H1 (cell line): Measurements from ENCODE around the gene SEH1L. TPM values are rescaled to one million over a fixed set of nuclear protein-coding genes. Genes with fewer than 3 reads are reported as not detected.

Source experiments
- CTCF ChIA-PET: fragments of 300-600 bp; sonication (Branson Sonifier 250); formaldehyde crosslinking; loops from one replicate; lab custom pipeline; 2021; ENCODE audit not compliant: partially characterized antibody; lab: Charles Lee
- POLR2A ChIA-PET: fragments of 300-600 bp; sonication (Branson Sonifier 250); formaldehyde crosslinking; loops from one replicate; lab custom pipeline; 2021; ENCODE audit warnings: inconsistent platforms; ENCODE audit not compliant: partially characterized antibody; lab: Charles Lee
- DNase-seq, 2 experiments: peaks; one replicate each; pipeline versions ENCODE4 v3.0.0 to v3.0.0-alpha.2; 2010 to 2022; ENCODE audit warnings: low spot score in 2 of 2, low read depth in 1 of 2, mixed read lengths in 1 of 2
- FAIRE-seq: peaks from 2 replicates; lab custom pipeline; 2011; peaks lifted over from hg19 to GRCh38; lab: Jason Lieb, UNC
- H2AFZ ChIP-seq: 2 replicates; pipeline ENCODE4 v1.8.1; 2012; ENCODE audit warnings: low read length, inconsistent platforms
- H2AK5ac ChIP-seq: 2 replicates; pipeline ENCODE4 v1.6.1; 2013; ENCODE audit warnings: low read depth, low read length
- H2BK120ac ChIP-seq: replicated peaks from 2 replicates; pipeline ENCODE3; 2013; ENCODE audit warnings: low read depth, low read length, inconsistent platforms
- H2BK12ac ChIP-seq: 2 replicates; pipeline ENCODE4 v1.6.1; 2013; ENCODE audit warnings: low read depth, low read length
- H2BK15ac ChIP-seq: 2 replicates; pipeline ENCODE4 v1.6.1; 2013; ENCODE audit warnings: low read length
- H2BK20ac ChIP-seq: 2 replicates; pipeline ENCODE4 v1.6.1; 2013; ENCODE audit warnings: low read length
- H2BK5ac ChIP-seq: 2 replicates; pipeline ENCODE4 v1.6.1; 2013; ENCODE audit warnings: low read depth, low read length
- H3K14ac ChIP-seq: 2 replicates; pipeline ENCODE4 v1.6.1; 2013; ENCODE audit warnings: inconsistent platforms; ENCODE audit not compliant: insufficient read length
- H3K18ac ChIP-seq: 2 replicates; pipeline ENCODE4 v1.6.1; 2013; ENCODE audit warnings: low read length; ENCODE audit errors: extremely low read depth
- H3K23ac ChIP-seq: 2 replicates; pipeline ENCODE4 v1.6.1; 2013; ENCODE audit warnings: inconsistent platforms; ENCODE audit not compliant: insufficient read length
- H3K23me2 ChIP-seq: 2 replicates; pipeline ENCODE4 v1.6.1; 2013; ENCODE audit warnings: low read depth, low read length
- H3K27ac ChIP-seq: 2 replicates; pipeline ENCODE4 v1.6.1; 2011; ENCODE audit warnings: low read depth, low read length, inconsistent platforms
- H3K27me3 ChIP-seq, 4 experiments: replicated peaks in 1 of 4; 1 replicate in 1 of 4; 2 replicates in 3 of 4; pipeline versions ENCODE4 v1.6.1 to v1.8.1; 2011 to 2013; ENCODE audit warnings: low read length in 3 of 4, mild to moderate bottlenecking in 3 of 4, inconsistent platforms in 2 of 4, mixed read lengths in 2 of 4, moderate library complexity in 1 of 4; ENCODE audit not compliant: control insufficient read depth in 3 of 4, insufficient read depth in 3 of 4; ENCODE audit errors: extremely low read depth in 1 of 4
- H3K36me3 ChIP-seq, 4 experiments: 2 replicates each; pipeline versions ENCODE4 v1.6.1 to v1.8.1; 2011 to 2013; ENCODE audit warnings: mild to moderate bottlenecking in 4 of 4, low read length in 3 of 4, moderate library complexity in 2 of 4, control low read depth in 1 of 4, inconsistent platforms in 1 of 4; ENCODE audit not compliant: insufficient read depth in 4 of 4, control insufficient read depth in 2 of 4
- H3K4ac ChIP-seq: replicated peaks from 2 replicates; pipeline ENCODE3; 2013; ENCODE audit warnings: low read length, low read depth, mixed read lengths, inconsistent platforms; ENCODE audit not compliant: insufficient read length
- H3K4me1 ChIP-seq, 4 experiments: replicated peaks in 1 of 4; 1 replicate in 1 of 4; 2 replicates in 3 of 4; pipeline versions ENCODE4 v1.6.1 to v1.8.1; 2011 to 2013; ENCODE audit warnings: low read length in 3 of 4, inconsistent platforms in 2 of 4, mixed read lengths in 1 of 4; ENCODE audit not compliant: insufficient read depth in 4 of 4, control insufficient read depth in 3 of 4
- H3K4me2 ChIP-seq, 2 experiments: 2 replicates each; pipeline versions ENCODE4 v1.6.1 to v1.8.1; 2011 to 2013; ENCODE audit warnings: low read depth in 2 of 2, low read length in 2 of 2, control low read depth in 1 of 2, inconsistent platforms in 1 of 2, mild to moderate bottlenecking in 1 of 2; ENCODE audit not compliant: insufficient read depth in 1 of 2
- H3K4me3 ChIP-seq, 4 experiments: fragments of 200-600, 300-600 bp in 1 of 4; sonication (generic), shearing (Covaris generic), sonication (Bioruptor Twin) in 1 of 4; 2 replicates each; pipeline versions ENCODE4 v1.5.1 to v1.8.1; 2011 to 2016; ENCODE audit warnings: low read length in 4 of 4, low read depth in 3 of 4, control low read depth in 2 of 4, inconsistent platforms in 2 of 4, mild to moderate bottlenecking in 2 of 4, mixed read lengths in 1 of 4, moderate library complexity in 1 of 4; ENCODE audit not compliant: insufficient read depth in 2 of 4; ENCODE audit errors: extremely low read depth in 1 of 4
- H3K56ac ChIP-seq: replicated peaks from 2 replicates; pipeline ENCODE3; 2013; ENCODE audit warnings: low read depth, mild to moderate bottlenecking, mixed read lengths, low read length, inconsistent platforms; ENCODE audit not compliant: insufficient read length
- H3K79me1 ChIP-seq: 2 replicates; pipeline ENCODE4 v1.6.1; 2013; ENCODE audit warnings: low read depth, low read length, control low read depth
- H3K79me2 ChIP-seq, 2 experiments: 2 replicates each; pipeline versions ENCODE4 v1.6.1 to v1.8.1; 2012 to 2013; ENCODE audit warnings: low read length in 2 of 2, mild to moderate bottlenecking in 2 of 2, inconsistent platforms in 1 of 2; ENCODE audit not compliant: insufficient read depth in 2 of 2, control insufficient read depth in 1 of 2
- H3K9ac ChIP-seq, 4 experiments: replicated peaks in 1 of 4; 1 replicate in 1 of 4; 2 replicates in 3 of 4; pipeline versions ENCODE4 v1.6.1 to v1.8.1; 2011 to 2013; ENCODE audit warnings: low read depth in 3 of 4, low read length in 3 of 4, control low read depth in 2 of 4, mild to moderate bottlenecking in 2 of 4, moderate library complexity in 2 of 4, inconsistent platforms in 1 of 4; ENCODE audit errors: extremely low read depth in 1 of 4
- H3K9me3 ChIP-seq, 2 experiments: 2 replicates each; pipeline versions ENCODE4 v1.6.1 to v1.8.1; 2012 to 2013; ENCODE audit warnings: mild to moderate bottlenecking in 2 of 2, moderate library complexity in 2 of 2, control low read depth in 1 of 2, inconsistent platforms in 1 of 2, low read depth in 1 of 2, low read length in 1 of 2, mixed read lengths in 1 of 2; ENCODE audit not compliant: insufficient read depth in 2 of 2
- H4K20me1 ChIP-seq, 2 experiments: replicated peaks in 1 of 2; 2 replicates each; pipeline versions ENCODE3 to v1.8.1; 2011 to 2013; ENCODE audit warnings: inconsistent platforms in 2 of 2, low read length in 2 of 2, mild to moderate bottlenecking in 1 of 2; ENCODE audit not compliant: insufficient read depth in 2 of 2, control insufficient read depth in 1 of 2
- H4K5ac ChIP-seq: 2 replicates; pipeline ENCODE4 v1.6.1; 2013; ENCODE audit warnings: low read length, low read depth, mixed read lengths, inconsistent platforms; ENCODE audit not compliant: insufficient read length
- H4K8ac ChIP-seq: 2 replicates; pipeline ENCODE4 v1.8.0; 2013; ENCODE audit warnings: mild to moderate bottlenecking, moderate library complexity, low read length, inconsistent platforms; ENCODE audit not compliant: insufficient read depth; ENCODE audit errors: extremely low read depth
- H4K91ac ChIP-seq: replicated peaks from 2 replicates; pipeline ENCODE3; 2013; ENCODE audit warnings: low read length, mixed read lengths, inconsistent platforms; ENCODE audit not compliant: insufficient read length
- RBBP5 ChIP-seq: IDR thresholded peaks from 2 replicates; pipeline ENCODE4 v1.7.1; 2012; ENCODE audit warnings: low read depth, mild to moderate bottlenecking, inconsistent platforms, low read length, moderate library complexity, borderline replicate concordance
- WGBS, 2 experiments: shearing (Covaris generic) in 1 of 2; methylation state at CpG; one replicate each; pipeline versions ENCODE4 v1.1.6 to v1.1.7; 2013 to 2015; ENCODE audit warnings: low lambda C conversion rate in 2 of 2, mixed read lengths in 2 of 2, inconsistent platforms in 1 of 2, low coverage in 1 of 2, missing lambda C conversion rate in 1 of 2; ENCODE audit not compliant: insufficient replicate concordance in 2 of 2, insufficient coverage in 1 of 2, insufficient read length in 1 of 2; ENCODE audit errors: extremely low coverage in 1 of 2, missing lambda C conversion rate in 1 of 2; 5-methylcytosine and 5-hydroxymethylcytosine counted together
- polyA plus RNA-seq, 7 experiments: library from polyadenylated mRNA; depleted of rRNA in 3 of 7; stranded (reverse) in 5 of 7; unstranded in 2 of 7; fragments of >200 nt in 5 of 7; fragments of 200-250 nt in 2 of 7; gene quantifications; 1 replicate in 5 of 7; 2 replicates in 1 of 7; 4 replicates in 1 of 7; pipeline versions ENCODE4 v1.2.1 to v1.2.3, GENCODE V29; 2011 to 2013; ENCODE audit warnings: missing spikeins in 2 of 7, mixed read lengths in 2 of 7
- total RNA-seq: library from RNA; stranded (reverse); fragmentation: NEBNext Ultra II Directional; extraction: Animal tissue kit (Norgen Biotek cat#: 25700); gene quantifications from 2 replicates; pipeline ENCODE4 v1.2.1, GENCODE V29; 2021
- TF ChIP-seq, protein P1 (sequence below), 3 experiments: IDR thresholded peaks; 1 replicate in 2 of 3; 2 replicates in 1 of 3; pipeline versions ENCODE4 v1.5.1 to v1.6.1; 2011; ENCODE audit warnings: low read length in 3 of 3, mild to moderate bottlenecking in 3 of 3, inconsistent platforms in 2 of 3, low read depth in 1 of 3, moderate library complexity in 1 of 3; ENCODE audit not compliant: insufficient read depth in 1 of 3; ENCODE audit errors: control extremely low read depth in 1 of 3

SEH1L gene
- total and polyA plus RNA-seq, 2 of the 8 experiments (the other 6 are each of a cell fraction or from before 2014, with no cell fraction given) = 41.7 to 96.7 TPM

DNA sequence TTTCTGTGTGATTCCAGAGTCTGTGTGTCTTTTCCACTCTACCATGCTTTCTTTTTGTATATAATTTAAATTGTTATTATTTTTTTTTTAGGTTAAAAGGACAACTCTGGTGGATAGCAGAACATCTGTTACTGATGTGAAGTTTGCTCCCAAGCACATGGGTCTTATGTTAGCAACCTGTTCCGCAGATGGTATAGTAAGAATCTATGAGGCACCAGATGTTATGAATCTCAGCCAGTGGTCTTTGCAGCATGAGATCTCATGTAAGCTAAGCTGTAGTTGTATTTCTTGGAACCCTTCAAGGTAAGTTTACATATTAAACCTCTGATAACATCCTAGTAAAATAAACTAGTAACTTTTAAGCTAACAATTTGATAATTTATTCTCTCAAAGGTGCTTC lies 15.3 kb downstream of the SEH1L start:
- H2AK5ac ChIP-seq = no peak overlapping the region

More for the DNA sequence above, 15.3 kb downstream of the SEH1L start:
- no peak overlapping the region for H4K8ac ChIP-seq
- no peak overlapping the region for H3K4ac ChIP-seq
- H3K23ac ChIP-seq = no peak overlapping the region
- H2BK20ac ChIP-seq = no peak overlapping the region
- no peak overlapping the region for H3K4me2 ChIP-seq
- H2BK120ac ChIP-seq = no peak overlapping the region
- H3K56ac ChIP-seq = no peak overlapping the region
- H3K9ac ChIP-seq = no peak overlapping the region
- H3K27me3 ChIP-seq = no peaks in the 10 kb centered on the region
- no peak for FAIRE-seq
- H2AFZ ChIP-seq = no peak overlapping the region
- H3K79me2 ChIP-seq = peaks cover 0 to 31% of the 10 kb centered on the region in 2 experiments; a peak in 2 of 4 replicates
- no peak overlapping the region for H2BK5ac ChIP-seq
- H3K36me3 ChIP-seq = peaks cover 4 to 46% (median 23%) of the 10 kb centered on the region in 4 experiments; a peak in 6 of 8 replicates
- no peak overlapping the region for H3K4me3 ChIP-seq
- no peak overlapping the region for H4K5ac ChIP-seq
- TF ChIP-seq, protein P1, sequence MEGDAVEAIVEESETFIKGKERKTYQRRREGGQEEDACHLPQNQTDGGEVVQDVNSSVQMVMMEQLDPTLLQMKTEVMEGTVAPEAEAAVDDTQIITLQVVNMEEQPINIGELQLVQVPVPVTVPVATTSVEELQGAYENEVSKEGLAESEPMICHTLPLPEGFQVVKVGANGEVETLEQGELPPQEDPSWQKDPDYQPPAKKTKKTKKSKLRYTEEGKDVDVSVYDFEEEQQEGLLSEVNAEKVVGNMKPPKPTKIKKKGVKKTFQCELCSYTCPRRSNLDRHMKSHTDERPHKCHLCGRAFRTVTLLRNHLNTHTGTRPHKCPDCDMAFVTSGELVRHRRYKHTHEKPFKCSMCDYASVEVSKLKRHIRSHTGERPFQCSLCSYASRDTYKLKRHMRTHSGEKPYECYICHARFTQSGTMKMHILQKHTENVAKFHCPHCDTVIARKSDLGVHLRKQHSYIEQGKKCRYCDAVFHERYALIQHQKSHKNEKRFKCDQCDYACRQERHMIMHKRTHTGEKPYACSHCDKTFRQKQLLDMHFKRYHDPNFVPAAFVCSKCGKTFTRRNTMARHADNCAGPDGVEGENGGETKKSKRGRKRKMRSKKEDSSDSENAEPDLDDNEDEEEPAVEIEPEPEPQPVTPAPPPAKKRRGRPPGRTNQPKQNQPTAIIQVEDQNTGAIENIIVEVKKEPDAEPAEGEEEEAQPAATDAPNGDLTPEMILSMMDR (IDR thresholded peaks at IDR 0.05; ENCODE audit: control extremely low read depth in 1 of 3, insufficient read depth in 1 of 3, low read depth in 1 of 3, low read length in 3 of 3) = no peak
- TF ChIP-seq RBBP5 = no peak
- H3K14ac ChIP-seq = no peak overlapping the region
- H3K23me2 ChIP-seq = no peaks in the 10 kb centered on the region
- no peak for DNase-seq
- 100% methylated on average over 1 of the region's 1 CpG; no CpG with 5 or more reads in 1 of the 2 experiments for WGBS, 2 experiments
- no peak overlapping the region for H3K18ac ChIP-seq
- POLR2A ChIA-PET = interaction anchor here (0.9 to 2.2 kb wide), 2 partner anchors 15 to 68 kb away, joined by 3 to 7 read pairs; partner anchors contain the start of gene SEH1L
- H2BK12ac ChIP-seq = no peak overlapping the region
- H3K79me1 ChIP-seq = 0 out of 2 replicates have a peak, but pooled peaks cover 2% of the 10 kb centered on the region
- H3K4me1 ChIP-seq = no peaks in the 10 kb centered on the region
- no peaks in the 10 kb centered on the region for H3K9me3 ChIP-seq
- CTCF ChIA-PET = interaction anchor here (1.1 to 1.5 kb wide), 3 partner anchors 10 to 220 kb away, joined by 3 to 4 read pairs (median 3); no protein-coding TSS in a partner anchor
- H2BK15ac ChIP-seq = no peak overlapping the region
- H4K91ac ChIP-seq = no peak overlapping the region
- H4K20me1 ChIP-seq = peaks cover 0 to 1% of the 10 kb centered on the region in 2 experiments
- H3K27ac ChIP-seq = no peak overlapping the region
